Activated CD4-positive, alpha-beta T cell treated with anti-CD3 and anti-CD28 coated beads, Interleukin-2, amount 50 U/mL, for 48 hours (primary cell): ENCODE measurements around the gene ATP5F1E.
"Not testable (repeated sequence)": the region's sequence is repeated elsewhere in the genome, so short reads cannot be mapped to it uniquely, and the experiment has no call there.

Source experiments
- DNase-seq, 2 experiments: peaks; one replicate each; pipeline ENCODE4 v3.0.0-alpha.2; 2020

ATP5F1E gene

DNA sequence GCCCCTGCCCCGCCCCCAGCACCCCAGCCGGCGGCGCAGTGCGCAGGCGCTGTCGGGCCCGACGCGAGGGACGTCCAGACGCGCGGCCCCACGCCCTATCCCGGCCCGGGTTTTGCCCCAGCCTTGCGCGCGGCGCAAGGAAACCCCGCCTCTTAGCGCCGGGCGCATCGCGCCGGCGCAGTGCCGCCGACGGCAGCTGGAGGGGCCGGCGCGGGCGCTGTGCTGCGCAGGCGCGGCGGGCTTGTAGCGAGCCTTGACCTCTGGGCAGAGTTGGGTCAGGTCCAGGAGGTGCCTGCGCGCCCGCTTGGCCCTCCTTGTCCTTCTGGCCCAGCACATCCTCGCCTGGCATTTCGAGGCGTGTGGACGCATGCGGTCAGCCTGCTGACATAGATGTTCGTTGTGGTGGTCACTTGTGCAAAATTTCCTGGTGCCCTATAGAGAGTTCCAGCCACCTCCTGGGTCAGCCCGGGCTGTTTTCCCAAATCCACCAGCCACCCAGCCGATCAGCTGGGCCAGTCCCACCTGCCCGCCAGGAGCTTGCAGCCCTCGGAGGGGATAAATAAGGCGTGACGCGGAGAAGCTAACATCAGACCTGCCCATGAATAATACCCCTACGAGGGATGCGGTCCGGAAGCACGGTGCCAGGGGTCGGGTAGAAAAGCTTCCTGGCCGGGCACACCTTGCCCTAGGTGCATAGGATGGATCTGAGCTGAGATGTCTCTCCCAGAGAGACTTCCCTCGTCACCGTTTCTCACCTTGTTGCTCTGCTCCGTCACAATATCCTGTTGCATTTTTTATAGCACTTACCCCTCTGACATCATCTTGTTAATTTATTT is 10.9 kb upstream of the ATP5F1E start:
- DNase-seq: peak; percentile 93

DNA sequence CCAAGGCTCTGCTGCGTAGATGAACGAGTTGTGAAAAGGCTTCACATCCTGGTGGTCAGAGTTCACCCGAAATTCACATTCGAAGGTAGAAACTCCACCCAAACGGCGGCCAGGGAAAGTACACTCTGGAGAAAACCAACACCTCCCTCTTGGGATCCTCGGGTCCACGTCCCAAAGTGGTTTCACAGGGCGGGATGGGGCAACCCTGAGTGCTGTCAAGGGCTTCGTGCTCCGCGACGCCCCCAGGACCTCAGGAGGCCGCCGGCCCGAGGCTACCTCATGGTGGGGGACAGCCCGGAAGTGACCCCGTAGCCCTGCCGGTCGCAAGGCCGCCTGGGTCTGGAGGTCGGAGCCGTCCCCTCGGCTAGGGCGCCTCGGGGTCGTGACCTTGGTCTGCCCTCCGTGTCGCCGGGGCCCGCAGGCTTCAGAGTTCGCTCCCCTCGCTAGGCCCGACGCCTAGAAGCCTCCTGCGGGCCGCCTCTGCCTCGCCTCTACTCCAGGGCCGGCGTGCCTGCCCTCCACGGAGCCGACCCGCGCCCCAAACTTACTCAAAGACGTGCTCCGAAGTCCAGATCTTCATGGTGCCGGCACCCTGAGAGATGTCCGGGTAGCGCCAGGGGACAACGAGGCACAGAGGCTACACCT is 10.1 kb upstream of the ATP5F1E start, which contains the start of gene PRELID3B:
Gene PRELID3B, minus strand, starts transcription at position 636 of the 645 bp plus-strand sequence. Its CDS starts 56 bp downstream, at position 580.
- DNase-seq: no peak

DNA sequence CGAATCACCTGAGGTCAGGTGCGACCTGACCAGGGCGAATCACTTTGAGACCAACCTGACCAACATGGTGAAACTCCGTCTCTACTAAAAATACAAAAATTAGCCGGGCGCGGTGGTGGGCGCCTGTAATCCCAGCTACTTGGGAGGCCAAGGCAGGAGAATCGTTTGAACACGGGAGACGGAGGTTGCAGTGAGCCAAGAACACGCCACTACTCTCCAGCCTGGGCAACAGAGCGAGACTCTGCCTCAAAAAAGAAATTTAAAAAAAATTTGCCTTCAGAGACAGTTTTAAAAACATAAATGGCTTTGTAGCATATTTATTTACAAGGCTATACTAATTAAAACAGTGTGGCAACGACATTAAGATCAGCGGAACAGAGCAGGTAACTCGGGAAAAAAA is 9.4 kb upstream of the ATP5F1E start:
- DNase-seq: not testable (repeated sequence)

DNA sequence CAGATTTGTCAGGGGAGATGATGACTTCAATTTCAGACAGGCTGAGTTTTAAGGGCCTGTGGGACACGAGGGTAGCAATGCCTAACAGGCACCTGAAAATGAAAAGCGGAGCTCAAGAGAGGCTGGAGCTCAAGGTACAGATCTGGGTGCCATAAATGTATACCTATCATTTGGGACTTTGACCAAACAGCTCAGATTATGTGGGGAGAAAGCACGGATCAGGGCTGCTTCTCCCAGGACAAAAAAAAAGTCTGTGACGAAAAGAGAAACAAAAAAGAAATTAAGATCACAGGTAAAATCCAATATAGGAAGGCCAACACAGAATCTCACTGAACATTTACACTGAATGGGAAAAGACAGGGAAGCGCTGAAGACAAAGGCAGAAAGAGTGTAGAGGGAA is 8.5 kb upstream of the ATP5F1E start:
- DNase-seq: no peak

DNA sequence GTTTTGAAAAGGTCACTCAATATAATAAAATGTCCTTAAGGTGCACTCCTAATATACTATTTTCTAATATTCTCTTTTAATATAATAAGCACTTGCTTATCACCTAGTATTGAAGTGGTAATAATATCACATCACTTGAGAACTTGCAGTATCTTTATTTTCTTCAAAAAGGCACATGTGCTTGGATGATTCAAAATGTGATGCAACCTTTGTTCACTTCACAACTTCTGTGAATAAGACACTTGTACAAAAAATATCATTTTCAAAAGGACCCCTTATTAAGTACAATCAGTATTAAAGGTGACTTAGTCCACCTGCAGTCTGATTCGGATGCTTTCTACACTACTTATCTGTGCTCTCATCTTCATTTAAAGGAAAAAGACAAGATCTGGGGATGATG is 7.1 kb upstream of the ATP5F1E start:
- no peak for DNase-seq

DNA sequence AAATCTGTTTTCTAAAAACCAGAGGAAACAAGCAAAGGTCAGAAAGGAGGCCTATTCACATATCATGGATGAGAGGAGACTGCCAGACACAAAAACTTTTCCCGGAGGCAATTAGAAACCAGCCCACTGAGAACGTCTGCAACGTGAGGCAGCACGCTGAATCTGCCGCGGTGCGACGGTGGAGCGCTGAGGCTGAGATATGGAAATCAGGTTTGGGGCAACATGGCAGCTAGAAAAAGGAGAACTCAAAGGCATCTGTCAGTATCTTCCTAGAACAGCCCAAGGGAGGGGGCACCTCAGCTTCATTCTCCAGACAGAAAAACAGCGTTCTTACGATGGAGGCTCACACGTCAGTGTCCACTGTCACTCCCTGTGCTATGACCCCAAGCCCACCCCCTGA is 5.3 kb upstream of the ATP5F1E start:
- no peak for DNase-seq

DNA sequence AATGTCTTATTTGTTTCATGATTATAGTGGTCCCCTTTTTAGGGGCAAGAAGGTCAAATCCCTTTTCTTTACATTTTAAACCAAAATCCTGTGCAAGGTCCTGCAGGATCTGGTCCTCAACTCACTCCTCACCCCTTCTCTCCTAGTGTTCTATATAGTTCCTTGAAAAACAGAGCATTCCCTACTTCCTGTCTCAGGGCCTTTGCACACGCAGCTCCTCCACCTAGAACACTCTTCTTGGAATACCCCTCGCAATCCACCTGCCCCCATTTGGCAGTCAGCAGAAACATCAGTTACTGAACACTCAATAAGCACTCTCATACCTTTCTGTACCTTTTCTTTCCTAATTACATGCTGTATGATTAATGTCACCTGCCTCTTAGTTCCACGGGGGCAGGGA is 3.2 kb upstream of the ATP5F1E start:
- DNase-seq: no peak

DNA sequence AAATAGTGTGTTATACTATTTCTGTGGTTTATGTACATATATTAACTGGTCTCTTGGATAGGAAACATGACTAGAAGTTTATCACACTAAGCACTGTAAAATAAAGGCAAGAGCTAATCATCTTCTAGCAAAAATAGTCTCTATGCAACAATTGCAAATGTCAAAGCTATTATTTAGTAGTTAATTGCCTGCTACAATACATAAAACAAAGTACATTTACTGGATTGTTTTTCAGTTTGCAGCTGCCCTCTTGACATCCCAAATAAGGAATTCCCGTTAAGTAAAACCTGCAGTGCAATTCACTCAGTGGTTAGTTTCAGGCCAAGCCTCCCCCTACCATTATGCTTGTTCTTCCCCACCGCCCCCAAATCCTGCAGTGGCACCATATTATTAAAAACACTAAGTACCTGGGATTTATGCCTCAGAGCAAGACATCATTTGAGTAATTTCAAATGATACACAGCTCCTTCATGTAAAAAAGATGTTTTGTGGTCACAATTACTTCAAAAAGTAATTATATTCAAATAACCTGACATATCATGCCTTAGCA is 1.6 kb upstream of the ATP5F1E start:
- no peak for DNase-seq

DNA sequence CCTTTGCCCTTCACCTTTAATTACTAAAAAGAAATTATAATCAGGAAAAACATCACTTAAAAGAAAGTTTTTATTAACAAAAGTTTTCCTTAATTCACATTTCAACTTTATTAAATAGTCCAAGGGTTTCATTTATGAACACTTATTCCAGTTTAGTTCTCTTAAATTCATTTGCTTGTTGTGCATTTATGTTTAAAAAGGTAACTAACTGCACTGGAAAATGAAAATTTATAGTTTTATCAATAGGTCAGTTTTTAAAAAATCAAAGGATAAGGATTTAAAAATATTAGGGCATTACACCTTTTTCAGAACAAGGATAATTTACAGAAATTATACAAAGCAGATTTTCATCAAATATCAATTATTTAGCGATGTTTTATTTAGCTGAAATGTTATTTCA is 958 bp upstream of the ATP5F1E start:
- DNase-seq: no peak

DNA sequence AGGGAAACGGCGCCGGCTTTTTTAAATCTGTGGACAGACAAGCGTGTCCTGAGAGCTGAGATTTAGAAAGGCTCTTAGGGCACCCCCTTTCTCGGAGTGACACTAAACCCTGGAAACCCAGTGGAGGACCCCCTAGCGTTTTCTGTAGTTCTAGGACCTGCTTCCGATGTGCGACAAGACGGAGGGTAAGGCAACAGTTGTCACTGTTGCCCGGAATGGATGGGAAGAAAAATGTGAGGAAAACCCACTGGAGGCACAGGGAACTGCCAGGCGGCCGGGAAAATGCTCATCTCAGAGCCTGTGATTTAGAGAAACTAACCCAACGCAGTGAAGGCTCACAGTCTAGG is 551 bp upstream of the ATP5F1E start:
- DNase-seq: no peak

DNA sequence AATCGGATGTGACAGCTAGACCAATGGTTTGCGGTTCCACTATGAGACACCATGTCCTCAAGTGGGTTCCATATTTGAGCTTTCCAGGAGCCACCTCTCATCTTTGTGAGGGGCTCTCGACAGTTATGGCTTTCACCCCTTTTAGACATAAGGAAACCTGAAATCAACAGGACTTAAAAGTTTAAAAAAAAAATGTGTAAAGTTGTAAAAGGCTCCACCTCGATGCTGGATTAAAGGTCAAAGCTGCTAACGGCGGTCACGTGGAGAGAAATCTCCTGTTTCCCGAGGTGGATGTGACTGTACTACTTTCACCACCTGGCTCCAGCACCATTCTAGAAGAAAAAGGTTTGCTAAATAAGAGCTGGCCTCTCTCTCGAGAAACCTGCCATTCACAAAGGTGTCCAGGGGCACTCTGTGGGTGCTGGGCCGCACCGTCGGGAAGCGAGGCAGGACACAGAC is 542 bp downstream of the ATP5F1E start:
- DNase-seq: no peak

DNA sequence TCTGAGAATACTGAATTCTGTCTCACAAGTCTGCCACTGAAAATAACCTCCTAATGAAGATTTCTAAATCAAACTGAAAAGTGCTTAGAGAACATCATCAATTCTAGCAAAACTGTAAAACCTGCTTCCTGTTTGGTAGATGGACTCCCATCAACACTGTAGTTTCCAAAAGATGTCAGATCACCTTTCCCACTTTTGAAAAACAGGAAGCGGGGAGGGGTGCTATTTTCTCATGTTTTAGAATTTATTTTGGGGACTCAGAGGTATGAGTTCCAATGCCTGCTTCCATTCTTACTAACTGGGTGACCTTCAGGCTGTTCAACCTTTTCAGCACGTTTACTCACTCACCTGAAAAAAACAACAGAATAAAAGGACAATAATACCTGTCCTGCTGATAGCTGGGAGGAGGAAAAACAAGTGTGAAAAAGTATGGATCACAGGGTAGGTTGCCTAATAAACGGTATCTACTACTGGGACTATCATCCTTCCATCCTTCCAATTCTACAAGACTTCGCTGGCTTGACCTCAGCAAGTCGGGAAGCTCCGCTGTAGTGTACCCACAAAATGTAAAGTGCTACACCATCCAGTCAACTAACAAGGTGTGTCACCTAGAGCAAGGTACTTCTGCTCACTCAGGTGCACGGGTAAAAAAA is 1.1 kb downstream of the ATP5F1E start:
- DNase-seq: peak in 1 of 2 experiments; percentile 17

DNA sequence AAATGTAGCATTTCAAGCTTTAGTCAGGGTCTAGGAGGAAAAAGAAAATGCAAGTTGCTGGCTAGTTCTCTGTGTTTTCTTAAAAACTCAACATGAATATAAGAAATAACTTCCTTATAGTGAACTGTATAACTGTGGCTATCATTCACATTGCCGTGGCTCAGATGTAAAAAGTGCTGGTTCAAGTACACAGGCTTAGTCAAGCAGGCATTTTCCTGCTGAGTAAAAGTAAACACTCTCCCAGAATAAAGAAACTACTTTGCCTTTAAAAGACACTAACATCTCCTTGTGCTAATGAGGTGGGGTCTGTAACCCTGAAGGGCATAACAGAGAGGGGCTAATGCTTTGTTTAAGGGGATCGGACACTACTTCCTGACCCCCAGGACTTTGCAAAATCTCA is 3.3 kb downstream of the ATP5F1E start:
- no peak for DNase-seq

DNA sequence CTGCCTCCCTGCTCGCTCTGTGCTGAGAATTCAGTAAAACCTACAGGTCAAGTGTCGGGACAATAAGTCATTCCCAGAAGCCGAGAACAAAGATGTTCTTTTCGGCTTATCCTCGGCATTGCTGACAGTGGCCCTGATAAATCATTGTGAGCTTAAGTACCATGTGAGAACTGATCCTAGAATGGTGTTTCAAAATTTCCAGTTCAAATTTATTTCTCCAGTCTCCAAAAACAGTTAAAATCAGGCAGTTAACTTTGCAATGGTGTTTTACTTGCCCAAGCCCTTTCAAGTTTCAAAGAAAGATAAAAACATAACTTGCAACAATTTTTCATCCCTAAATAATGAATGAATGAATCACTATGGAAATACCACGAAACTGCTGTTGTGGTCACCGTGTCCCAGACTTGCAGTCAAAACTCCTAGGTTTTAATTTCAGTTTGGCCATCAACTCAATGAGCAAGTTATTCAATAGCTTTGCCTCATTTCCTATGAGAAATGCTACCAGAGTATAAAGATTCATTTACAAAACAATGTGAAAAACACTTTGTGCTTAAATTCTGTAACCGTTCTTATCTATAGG is 4.3 kb downstream of the ATP5F1E start:
- no peak for DNase-seq

DNA sequence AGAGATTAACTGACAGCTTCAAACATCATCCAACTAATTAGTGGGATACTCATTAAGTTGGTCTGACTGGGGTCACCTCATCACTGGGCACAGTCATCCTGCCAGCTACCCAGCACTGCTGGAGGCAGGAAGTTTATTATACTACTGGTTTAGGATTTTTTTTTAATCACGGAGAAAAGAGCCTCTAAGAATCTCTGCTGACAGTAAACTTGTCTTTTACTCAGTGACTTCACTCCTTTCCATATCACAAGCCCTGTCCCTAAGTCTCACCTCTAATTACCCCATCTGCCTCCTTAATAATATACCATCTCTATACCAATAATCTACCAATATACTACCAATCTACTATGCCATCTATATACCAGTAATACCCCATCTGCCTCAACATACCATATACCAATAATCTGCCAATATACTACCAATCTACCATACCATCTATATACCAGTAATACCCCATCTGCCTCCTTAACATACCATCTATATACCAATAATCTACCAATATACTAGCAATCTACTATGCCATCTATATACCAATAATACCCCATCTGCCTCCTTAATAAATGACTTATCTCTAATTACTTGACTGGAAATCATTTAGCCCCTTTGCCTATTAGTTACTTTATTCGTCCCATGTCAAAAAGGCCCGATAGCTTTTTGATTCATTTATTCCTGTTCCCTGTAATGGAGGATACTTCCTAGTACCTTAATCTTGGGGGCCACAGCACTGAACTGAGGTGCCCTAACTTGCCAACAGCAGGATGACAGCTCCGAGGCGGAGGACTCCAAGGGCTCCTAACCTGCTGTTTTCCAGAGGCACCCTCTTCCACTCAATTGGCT is 5.0 kb downstream of the ATP5F1E start:
- no peak for DNase-seq

DNA sequence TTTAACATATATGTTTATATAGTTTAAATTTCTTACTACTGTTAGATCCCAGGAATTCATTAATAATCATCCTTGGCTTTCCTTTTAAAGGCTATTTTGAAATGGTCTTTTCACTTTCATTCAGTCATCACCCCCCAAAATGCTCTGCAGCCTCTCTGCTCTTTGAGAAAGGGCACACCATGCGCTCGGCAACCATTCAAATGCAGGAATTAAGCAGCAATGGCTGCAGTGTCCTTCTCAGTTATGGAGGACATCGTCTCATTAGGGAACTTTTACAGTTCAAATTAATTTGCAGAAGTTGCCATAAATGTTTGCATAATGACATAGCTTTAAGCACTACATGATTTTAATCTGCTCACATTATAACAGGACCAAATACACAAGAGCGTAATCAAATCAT is 6.6 kb downstream of the ATP5F1E start:
- no peak for DNase-seq

DNA sequence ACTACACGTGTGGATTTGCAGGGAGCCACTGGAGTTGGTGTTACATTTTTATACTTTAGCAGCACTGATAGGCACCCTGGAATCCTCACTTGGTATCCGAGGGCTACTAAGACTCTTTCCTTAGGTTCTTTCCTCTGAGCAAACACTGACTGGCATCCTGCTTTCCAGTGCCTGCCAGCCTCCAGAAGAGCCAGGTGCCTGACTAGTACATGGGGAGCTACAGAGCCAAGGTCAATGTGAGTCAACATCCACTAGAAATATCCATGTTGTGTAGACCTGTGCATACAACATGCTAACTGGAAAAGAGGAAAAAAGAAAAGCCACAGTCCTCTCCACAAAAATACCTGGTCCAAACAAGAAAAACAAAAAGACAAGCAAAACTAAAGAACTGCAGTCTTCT is 7.0 kb downstream of the ATP5F1E start:
- no peak for DNase-seq

DNA sequence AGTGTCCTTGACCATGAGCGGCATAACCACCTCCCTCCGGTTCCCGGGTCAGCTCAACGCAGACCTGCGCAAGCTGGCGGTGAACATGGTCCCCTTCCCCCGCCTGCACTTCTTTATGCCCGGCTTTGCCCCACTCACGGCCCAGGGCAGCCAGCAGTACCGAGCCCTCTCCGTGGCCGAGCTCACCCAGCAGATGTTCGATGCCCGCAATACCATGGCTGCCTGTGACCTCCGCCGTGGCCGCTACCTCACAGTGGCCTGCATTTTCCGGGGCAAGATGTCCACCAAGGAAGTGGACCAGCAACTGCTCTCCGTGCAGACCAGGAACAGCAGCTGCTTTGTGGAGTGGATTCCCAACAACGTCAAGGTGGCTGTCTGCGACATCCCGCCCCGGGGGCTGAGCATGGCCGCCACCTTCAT is 8.0 kb downstream of the ATP5F1E start:
- DNase-seq: peak in 1 of 2 experiments; percentile 2

DNA sequence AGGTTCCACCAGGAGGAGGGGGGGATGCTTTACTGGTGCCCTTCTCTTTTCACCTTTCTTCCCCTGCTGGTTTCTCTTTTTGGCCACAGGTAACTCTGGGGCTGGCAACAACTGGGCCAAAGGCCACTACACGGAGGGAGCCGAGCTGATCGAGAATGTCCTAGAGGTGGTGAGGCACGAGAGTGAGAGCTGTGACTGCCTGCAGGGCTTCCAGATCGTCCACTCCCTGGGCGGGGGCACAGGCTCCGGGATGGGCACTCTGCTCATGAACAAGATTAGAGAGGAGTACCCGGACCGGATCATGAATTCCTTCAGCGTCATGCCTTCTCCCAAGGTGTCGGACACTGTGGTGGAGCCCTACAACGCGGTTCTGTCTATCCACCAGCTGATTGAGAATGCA is 8.5 kb downstream of the ATP5F1E start:
- DNase-seq: peak in 1 of 2 experiments; percentile 2

DNA sequence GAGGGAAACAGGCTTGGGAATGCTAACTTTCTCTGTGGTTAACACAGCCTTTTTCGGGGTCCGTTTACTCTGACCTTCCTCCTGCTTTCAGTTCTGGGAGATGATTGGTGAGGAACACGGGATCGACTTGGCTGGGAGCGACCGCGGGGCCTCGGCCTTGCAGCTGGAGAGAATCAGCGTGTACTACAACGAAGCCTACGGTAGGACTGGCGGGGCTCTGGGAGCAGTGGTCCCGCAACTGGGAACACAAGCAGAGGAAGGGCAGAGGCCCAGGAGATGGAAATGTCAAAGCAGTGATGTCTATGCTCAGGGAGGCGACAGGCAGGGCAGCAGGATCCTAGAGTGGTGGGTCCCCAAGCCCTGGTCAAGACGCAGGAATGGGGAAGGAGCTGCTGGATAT is 9.4 kb downstream of the ATP5F1E start:
- peak in 1 of 2 experiments; percentile 1 for DNase-seq

DNA sequence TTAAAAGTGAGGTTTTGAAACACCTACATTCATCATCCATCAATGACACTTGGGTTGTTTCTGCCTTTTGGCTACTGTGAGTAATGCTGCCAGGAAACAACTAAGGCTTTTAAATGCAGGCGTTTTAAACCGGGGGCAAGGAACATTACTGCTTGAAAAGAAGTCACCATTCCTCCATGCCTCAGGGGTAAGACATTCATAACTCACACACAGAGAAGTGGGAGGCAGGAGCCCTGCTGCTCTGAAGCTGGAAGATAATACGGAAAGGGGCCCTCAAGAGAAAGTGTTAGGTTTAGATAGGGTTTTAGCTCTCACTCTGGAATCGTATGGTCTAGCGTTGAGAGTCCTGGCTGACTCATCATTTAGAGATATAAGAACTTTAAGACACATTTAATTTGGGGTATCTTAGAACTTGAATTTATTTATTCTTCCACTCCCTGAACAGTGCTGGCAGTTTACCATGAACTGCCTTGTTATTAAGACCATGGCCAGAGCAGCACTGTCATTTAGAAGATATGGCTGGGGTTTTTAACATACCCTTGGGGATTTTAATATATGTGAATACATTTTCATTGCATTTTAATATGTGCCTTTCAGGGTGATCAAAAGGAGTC is 11.1 kb downstream of the ATP5F1E start:
- peak in 1 of 2 experiments; percentile 1 for DNase-seq

DNA sequence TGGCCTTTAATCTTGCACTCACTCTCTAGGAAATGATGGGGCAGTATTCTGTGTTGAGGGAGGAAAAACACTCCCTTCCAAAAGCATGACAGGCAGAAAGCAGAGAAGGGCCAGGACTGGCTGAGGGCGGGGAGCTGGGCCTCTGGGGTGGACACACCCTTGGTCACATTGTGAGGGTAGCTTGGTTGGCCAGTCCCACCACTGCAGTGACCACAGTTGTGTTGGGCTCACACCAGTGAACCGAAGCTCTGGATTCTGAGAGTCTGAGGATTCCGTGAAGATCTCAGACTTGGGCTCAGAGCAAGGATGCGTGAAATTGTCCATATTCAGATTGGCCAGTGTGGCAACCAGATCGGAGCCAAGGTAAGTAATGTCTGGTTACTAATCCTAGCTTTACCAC is 12.9 kb downstream of the ATP5F1E start, which contains the start of gene TUBB1:
Gene TUBB1, plus strand, starts transcription at position 213 of the 400 bp plus-strand sequence. Its CDS starts 94 bp downstream, at position 307.
- DNase-seq: peak in 1 of 2 experiments; percentile 1
